Renal cortex interstitium (tissue), 11 donors: Measurements from ENCODE around the gene RPRML. TPM values are rescaled to one million over a fixed set of nuclear protein-coding genes. Genes with fewer than 3 reads are reported as not detected.
"Not testable (repeated sequence)": the region's sequence is repeated elsewhere in the genome, so short reads cannot be mapped to it uniquely, and the experiment has no call there.

ENCODE experiments used
- DNase-seq, 11 donors: peaks; one replicate each; pipeline ENCODE4 v3.0.0-alpha.2; 2013; ENCODE audit warnings: low read depth in 9 of 11, low spot score in 4 of 11; ENCODE audit errors: extremely low read depth in 1 of 11
- polyA plus RNA-seq, 3 donors: library from polyadenylated mRNA; unstranded; fragments of 120-200 nt; gene quantifications; one replicate each; pipeline ENCODE4 v1.2.1, GENCODE V29; 2013; ENCODE audit not compliant: insufficient read length in 3 of 3

The RPRML gene
- polyA plus RNA-seq, 3 donors: not detected

- no peak for DNase-seq
Measured at GRCh38 chr17:46978489-46979146, 435 bp downstream of the RPRML start.

GRCh38 chr17:46977750-46978488 is 1.1 kb downstream of the RPRML start:
- DNase-seq: no peak

- peak in 3 of 11 donors; percentile 43 to 64 (median 50) for DNase-seq
Measured at GRCh38 chr17:46977348-46977747, 1.7 kb downstream of the RPRML start.

GRCh38 chr17:46976626-46977270 is 2.3 kb downstream of the RPRML start:
- DNase-seq: no peak

- no peak for DNase-seq
Measured at GRCh38 chr17:46975287-46975686, 3.8 kb downstream of the RPRML start.

GRCh38 chr17:46974086-46974485 is 5.0 kb downstream of the RPRML start:
- no peak for DNase-seq

GRCh38 chr17:46972346-46972745 is 6.7 kb downstream of the RPRML start:
- no peak for DNase-seq

- DNase-seq: no peak
Measured at GRCh38 chr17:46971647-46972300, 7.3 kb downstream of the RPRML start.

GRCh38 chr17:46968896-46969295 is 10.2 kb downstream of the RPRML start:
- no peak for DNase-seq

- no peak for DNase-seq
Measured at GRCh38 chr17:46968224-46968834, 10.7 kb downstream of the RPRML start.

- no peak for DNase-seq
Measured at GRCh38 chr17:46964315-46965265, 14.5 kb downstream of the RPRML start.

GRCh38 chr17:46963571-46963970 is 15.5 kb downstream of the RPRML start:
- no peak for DNase-seq

GRCh38 chr17:46962374-46962790 is 16.7 kb downstream of the RPRML start:
- no peak for DNase-seq

- no peak for DNase-seq
Measured at GRCh38 chr17:46960152-46960551, 18.9 kb downstream of the RPRML start.

GRCh38 chr17:46958041-46958591 is 20.9 kb downstream of the RPRML start:
- DNase-seq: no peak

- DNase-seq: not testable (repeated sequence)
Measured at GRCh38 chr17:46953191-46953590, 25.9 kb downstream of the RPRML start.

- DNase-seq: no peak
Measured at GRCh38 chr17:46952115-46952514, 26.9 kb downstream of the RPRML start.

GRCh38 chr17:46951706-46952105 is 27.3 kb downstream of the RPRML start:
- no peak for DNase-seq
